Neural cell (in vitro differentiated cells): Measurements from ENCODE around the gene RYR2. TPM values are rescaled to one million over a fixed set of nuclear protein-coding genes. Genes with fewer than 3 reads are reported as not detected.

Source experiments
- H2AFZ ChIP-seq: fragments of 200-600, 300-800 bp; sonication (generic), shearing (Covaris generic); 2 replicates; pipeline ENCODE4 v1.6.0; 2014; ENCODE audit warnings: low read depth, mild to moderate bottlenecking, antibody characterized with exemption, low read length, moderate library complexity
- H3F3A ChIP-seq: fragments of 200-600 bp; shearing (Covaris generic); 2 replicates; pipeline ENCODE4 v1.6.1; 2016; ENCODE audit warnings: mild to moderate bottlenecking, moderate library complexity, mixed read lengths, antibody characterized with exemption, low read length; ENCODE audit not compliant: insufficient read depth, poor library complexity, severe bottlenecking
- H3K27ac ChIP-seq: fragments of 200-600, 300-800 bp; sonication (generic), shearing (Covaris generic); 2 replicates; pipeline ENCODE4 v1.5.1; 2014; ENCODE audit warnings: mild to moderate bottlenecking, low read length, moderate library complexity
- H3K27me3 ChIP-seq: fragments of 300-800, 200-600 bp; sonication (generic), shearing (Covaris generic); 2 replicates; pipeline ENCODE4 v1.6.0; 2014; ENCODE audit warnings: mild to moderate bottlenecking, low read depth, low read length, moderate library complexity; ENCODE audit not compliant: insufficient read depth
- H3K36me3 ChIP-seq: fragments of 300-800, 200-600 bp; sonication (generic), shearing (Covaris generic); 2 replicates; pipeline ENCODE4 v1.5.1; 2014; ENCODE audit warnings: mild to moderate bottlenecking, antibody characterized with exemption, low read length, moderate library complexity; ENCODE audit not compliant: insufficient read depth
- H3K4me2 ChIP-seq: fragments of 300-800, 200-600 bp; sonication (generic), shearing (Covaris generic); 2 replicates; pipeline ENCODE4 v1.6.0; 2014; ENCODE audit warnings: mild to moderate bottlenecking, low read length
- H3K4me3 ChIP-seq: fragments of 300-800, 200-600 bp; sonication (generic), shearing (Covaris generic); 2 replicates; pipeline ENCODE4 v1.5.1; 2014; ENCODE audit warnings: mild to moderate bottlenecking, low read length, moderate library complexity
- H3K79me2 ChIP-seq: fragments of 200-600 bp; shearing (Covaris generic); replicated peaks from 2 replicates; pipeline ENCODE4 v1.6.0; 2014; ENCODE audit warnings: mild to moderate bottlenecking, low read length, moderate library complexity; ENCODE audit not compliant: insufficient read depth
- H3K9ac ChIP-seq: fragments of 300-800, 200-600 bp; sonication (generic), shearing (Covaris generic); 2 replicates; pipeline ENCODE4 v1.6.1; 2016; ENCODE audit warnings: mild to moderate bottlenecking, low read length, mixed read lengths
- H3K9me2 ChIP-seq: fragments of 200-600 bp; shearing (Covaris generic); 2 replicates; pipeline ENCODE4 v1.6.1; 2016; ENCODE audit warnings: mild to moderate bottlenecking, low read length, mixed read lengths; ENCODE audit not compliant: insufficient read depth
- H3K9me3 ChIP-seq: fragments of 200-600, 300-800 bp; sonication (generic), shearing (Covaris generic); 2 replicates; pipeline ENCODE4 v1.6.1; 2016; ENCODE audit warnings: mild to moderate bottlenecking, mixed run types, low read length, moderate library complexity, mixed read lengths
- H4K20me1 ChIP-seq: fragments of 200-600 bp; shearing (Covaris generic); 2 replicates; pipeline ENCODE4 v1.6.1; 2016; ENCODE audit warnings: mild to moderate bottlenecking, mixed run types; ENCODE audit not compliant: insufficient read depth
- EP300 ChIP-seq: fragments of 450-650 bp; conservative IDR thresholded peaks from 2 replicates; pipeline ENCODE4 v1.6.1; 2014; ENCODE audit warnings: antibody characterized with exemption, mild to moderate bottlenecking, moderate library complexity; ENCODE audit not compliant: poor library complexity, severe bottlenecking
- EZH2 ChIP-seq: fragments of 200-600, 300-800 bp; shearing (Covaris generic), sonication (generic); IDR thresholded peaks from 2 replicates; pipeline ENCODE4 v1.6.1; 2014; ENCODE audit warnings: antibody characterized with exemption, low read length, borderline replicate concordance, mild to moderate bottlenecking; ENCODE audit not compliant: insufficient read depth, poor library complexity, severe bottlenecking
- MXI1 ChIP-seq: fragments of 450-650 bp; conservative IDR thresholded peaks from 2 replicates; pipeline ENCODE4 v1.6.1; 2014; ENCODE audit warnings: antibody characterized with exemption, mild to moderate bottlenecking; ENCODE audit not compliant: poor library complexity, severe bottlenecking
- POLR2AphosphoS5 ChIP-seq: IDR thresholded peaks from 2 replicates; pipeline ENCODE4 v1.6.1; 2012
- RAD21 ChIP-seq: fragments of 450-650 bp; conservative IDR thresholded peaks from 2 replicates; pipeline ENCODE4 v1.6.1; 2014; ENCODE audit warnings: antibody characterized with exemption, mild to moderate bottlenecking, moderate library complexity
- REST ChIP-seq: IDR thresholded peaks from 2 replicates; pipeline ENCODE4 v1.6.1; 2012; ENCODE audit warnings: borderline replicate concordance
- SMC3 ChIP-seq: fragments of 450-650 bp; conservative IDR thresholded peaks from 2 replicates; pipeline ENCODE4 v1.6.1; 2014; ENCODE audit warnings: antibody characterized with exemption, mild to moderate bottlenecking, moderate library complexity; ENCODE audit not compliant: poor library complexity
- TAF1 ChIP-seq: IDR thresholded peaks from 2 replicates; pipeline ENCODE4 v1.6.1; 2012; ENCODE audit warnings: low read depth
- polyA plus RNA-seq: library from polyadenylated mRNA; depleted of rRNA; stranded (reverse); fragments of >200 nt; gene quantifications from 2 replicates; pipeline ENCODE4 v1.2.3, GENCODE V29; 2014
- TF ChIP-seq, protein P1 (sequence below): fragments of 450-650 bp; IDR thresholded peaks from 2 replicates; pipeline ENCODE4 v1.5.1; 2014; ENCODE audit warnings: antibody characterized with exemption, mild to moderate bottlenecking, moderate library complexity; ENCODE audit not compliant: poor library complexity, severe bottlenecking

RYR2 gene
- polyA plus RNA-seq, 1 donor from 2014 or later = 3.8 TPM

DNA sequence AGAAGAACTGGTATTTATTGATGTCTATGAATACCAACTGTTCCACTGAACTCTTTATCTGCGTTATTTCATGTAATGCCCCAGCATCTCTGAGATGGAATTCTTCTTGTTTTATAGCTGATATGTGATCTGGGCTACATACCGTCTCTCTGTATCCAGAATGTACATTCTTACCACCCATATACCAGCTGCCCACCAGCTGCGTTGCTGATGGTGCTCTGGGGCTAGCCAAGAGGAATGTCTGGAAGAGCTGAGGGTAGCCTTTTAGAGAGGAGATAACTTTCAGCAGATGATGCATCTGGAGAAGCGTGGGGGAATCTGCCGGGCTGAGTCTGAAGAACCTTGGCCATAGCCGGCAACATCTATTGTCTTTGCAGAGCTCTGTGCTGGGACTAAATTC, 137.5 kb downstream of the RYR2 start:
- Histone ChIP-seq H3K36me3 (no peaks in the 10 kb centered on the region), H4K20me1 (no peaks in the 10 kb centered on the region), H3F3A (no peaks in the 10 kb centered on the region), H3K9ac (no peak overlapping the region), H3K9me3 (no peaks in the 10 kb centered on the region), H3K27me3 (no peaks in the 10 kb centered on the region), H2AFZ (no peak overlapping the region), H3K4me3 (no peak overlapping the region), H3K27ac (no peak overlapping the region), H3K79me2 (no peaks in the 10 kb centered on the region), H3K9me2 (no peaks in the 10 kb centered on the region), H3K4me2 (no peak overlapping the region)
- no peak for TF ChIP-seq TAF1
- TF ChIP-seq MXI1 = no peak
- TF ChIP-seq, protein P1, sequence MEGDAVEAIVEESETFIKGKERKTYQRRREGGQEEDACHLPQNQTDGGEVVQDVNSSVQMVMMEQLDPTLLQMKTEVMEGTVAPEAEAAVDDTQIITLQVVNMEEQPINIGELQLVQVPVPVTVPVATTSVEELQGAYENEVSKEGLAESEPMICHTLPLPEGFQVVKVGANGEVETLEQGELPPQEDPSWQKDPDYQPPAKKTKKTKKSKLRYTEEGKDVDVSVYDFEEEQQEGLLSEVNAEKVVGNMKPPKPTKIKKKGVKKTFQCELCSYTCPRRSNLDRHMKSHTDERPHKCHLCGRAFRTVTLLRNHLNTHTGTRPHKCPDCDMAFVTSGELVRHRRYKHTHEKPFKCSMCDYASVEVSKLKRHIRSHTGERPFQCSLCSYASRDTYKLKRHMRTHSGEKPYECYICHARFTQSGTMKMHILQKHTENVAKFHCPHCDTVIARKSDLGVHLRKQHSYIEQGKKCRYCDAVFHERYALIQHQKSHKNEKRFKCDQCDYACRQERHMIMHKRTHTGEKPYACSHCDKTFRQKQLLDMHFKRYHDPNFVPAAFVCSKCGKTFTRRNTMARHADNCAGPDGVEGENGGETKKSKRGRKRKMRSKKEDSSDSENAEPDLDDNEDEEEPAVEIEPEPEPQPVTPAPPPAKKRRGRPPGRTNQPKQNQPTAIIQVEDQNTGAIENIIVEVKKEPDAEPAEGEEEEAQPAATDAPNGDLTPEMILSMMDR = no peak
- no peak for TF ChIP-seq POLR2AphosphoS5
- TF ChIP-seq EP300 = no peak
- TF ChIP-seq SMC3 = no peak
- no peak for TF ChIP-seq EZH2
- no peak for TF ChIP-seq REST
- no peak for TF ChIP-seq RAD21

DNA sequence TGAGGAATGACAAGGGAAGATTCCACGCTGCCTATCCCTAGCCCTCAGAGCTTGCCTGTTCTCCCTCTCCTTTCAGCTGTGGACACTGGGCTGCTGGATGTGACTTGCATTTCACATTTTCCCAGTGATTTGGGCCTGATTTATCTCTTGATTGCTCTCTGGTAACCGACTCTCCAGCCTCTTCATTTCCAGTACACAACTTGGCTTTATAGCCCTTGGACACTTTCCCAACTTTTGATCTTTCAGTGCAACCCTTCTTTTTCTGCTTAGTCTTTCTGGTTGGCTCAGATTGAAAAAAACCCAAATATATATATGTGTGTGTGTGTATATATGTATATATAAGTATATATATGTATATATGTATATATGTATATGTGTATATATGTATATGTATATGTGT, 138.3 kb downstream of the RYR2 start:
- Histone ChIP-seq H3F3A (no peaks in the 10 kb centered on the region), H3K27ac (no peak overlapping the region), H3K9ac (no peak overlapping the region), H2AFZ (no peak overlapping the region), H3K4me2 (no peak overlapping the region), H3K9me2 (no peaks in the 10 kb centered on the region), H3K4me3 (no peak overlapping the region), H3K27me3 (no peaks in the 10 kb centered on the region), H4K20me1 (no peaks in the 10 kb centered on the region), H3K79me2 (no peaks in the 10 kb centered on the region), H3K9me3 (no peaks in the 10 kb centered on the region), H3K36me3 (no peaks in the 10 kb centered on the region)
- TF ChIP-seq EP300 = no peak
- TF ChIP-seq REST = no peak
- no peak for TF ChIP-seq SMC3
- no peak for TF ChIP-seq EZH2
- no peak for TF ChIP-seq POLR2AphosphoS5
- TF ChIP-seq TAF1 = no peak
- TF ChIP-seq, protein P1 = no peak
- no peak for TF ChIP-seq RAD21
- TF ChIP-seq MXI1 = no peak
